GM12865 (cell line): Measurements from ENCODE around the gene LIN28B.

Experiments
- DNase-seq: peaks from one replicate; pipeline ENCODE4 v3.0.0; 2010; ENCODE audit warnings: low read depth
- H3K4me3 ChIP-seq: 2 replicates; pipeline ENCODE4 v1.5.1; 2011; ENCODE audit warnings: mild to moderate bottlenecking, low read depth, low read length, control low read depth
- CTCF ChIP-seq: IDR thresholded peaks from 2 replicates; pipeline ENCODE4 v1.5.1; 2011; ENCODE audit warnings: low read length, control low read depth, low read depth, inconsistent platforms; ENCODE audit not compliant: insufficient read depth; ENCODE audit errors: missing control alignments

The LIN28B gene

GRCh38 chr6:105109955-105110895 lies 153.3 kb downstream of the LIN28B start:
- peak; percentile 46 for DNase-seq
- no peak overlapping the region for H3K4me3 ChIP-seq
- TF ChIP-seq CTCF, result no peak

- TF ChIP-seq CTCF, result no peak
- DNase-seq, result no peak
- no peak overlapping the region for H3K4me3 ChIP-seq
Observed at GRCh38 chr6:105111105-105111504, 154.2 kb downstream of the LIN28B start.

GRCh38 chr6:105111871-105112270 lies 155.0 kb downstream of the LIN28B start:
- no peak for TF ChIP-seq CTCF
- H3K4me3 ChIP-seq, result no peak overlapping the region
- no peak for DNase-seq

DNA sequence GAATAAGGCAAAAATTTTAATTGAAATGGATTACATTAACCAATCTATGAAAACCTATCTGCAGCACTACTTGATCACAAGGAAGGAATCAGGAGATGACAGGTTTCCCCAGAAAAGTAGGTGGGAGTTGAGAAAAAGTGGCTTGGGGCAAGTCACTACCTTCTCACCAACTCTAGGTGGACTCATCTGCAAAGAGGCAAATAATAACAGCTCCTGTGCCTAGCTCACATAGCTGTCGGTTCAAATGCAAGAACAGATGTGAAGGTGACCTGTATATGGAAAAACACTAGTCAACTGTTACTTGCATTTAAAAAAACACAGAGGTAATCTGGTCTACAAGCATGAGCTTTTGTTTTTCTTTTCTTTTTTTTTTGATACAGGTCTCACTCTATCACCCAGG lies 155.7 kb downstream of the LIN28B start:
- peak; percentile 8 for TF ChIP-seq CTCF
- no peak overlapping the region for H3K4me3 ChIP-seq
- DNase-seq, result peak; percentile 12

DNA sequence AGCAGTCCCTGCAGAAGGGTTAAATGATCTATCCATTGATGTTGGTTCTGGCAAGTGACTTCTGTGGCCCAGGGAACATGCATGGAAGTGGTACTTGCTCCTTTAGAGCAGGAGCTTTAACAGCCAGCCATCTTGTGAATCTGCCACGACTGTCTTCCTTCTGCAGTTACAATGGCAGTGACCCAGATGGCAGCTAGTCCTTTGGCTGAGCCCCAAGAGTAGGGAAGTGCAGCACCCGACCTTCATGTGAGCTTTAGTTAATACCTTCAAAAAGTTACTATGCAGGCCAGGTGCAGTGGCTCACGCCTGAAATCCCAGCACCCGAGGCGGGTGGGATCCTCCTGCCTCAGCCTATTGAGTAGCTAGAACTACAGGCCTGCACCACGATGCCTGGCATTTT lies 156.5 kb downstream of the LIN28B start:
- H3K4me3 ChIP-seq, result no peak overlapping the region
- no peak for TF ChIP-seq CTCF
- DNase-seq, result no peak

DNA sequence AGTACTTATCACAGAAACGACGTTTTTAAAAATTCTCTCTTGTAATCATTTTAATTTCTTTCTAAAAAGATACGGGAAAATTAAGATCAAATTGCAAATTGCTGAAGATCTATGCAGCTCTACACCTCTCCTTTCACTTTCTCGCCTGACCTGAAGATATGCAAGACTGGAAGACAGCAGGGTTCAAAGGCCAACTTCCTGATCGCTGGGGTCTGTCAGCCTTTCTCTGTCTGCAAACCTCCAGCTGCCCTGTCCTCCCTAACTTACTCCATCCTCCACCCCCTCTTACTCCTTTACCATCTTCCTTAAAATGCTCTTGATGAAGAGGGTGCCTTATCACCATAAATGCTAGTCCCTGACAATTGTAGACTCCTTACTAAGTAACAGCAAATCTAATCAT lies 159.2 kb downstream of the LIN28B start:
- TF ChIP-seq CTCF, result no peak
- DNase-seq, result no peak
- H3K4me3 ChIP-seq, result no peak overlapping the region
